Measurements from ENCODE around the gene C17orf67. TPM values are rescaled to one million over a fixed set of nuclear protein-coding genes. Genes with fewer than 3 reads are reported as not detected.

C17orf67 gene
- total and polyA plus RNA-seq, 2 of the 13 experiments (the other 11 are each of a cell fraction or from before 2014, with no cell fraction given) = 0.41 to 0.86 TPM

DNA sequence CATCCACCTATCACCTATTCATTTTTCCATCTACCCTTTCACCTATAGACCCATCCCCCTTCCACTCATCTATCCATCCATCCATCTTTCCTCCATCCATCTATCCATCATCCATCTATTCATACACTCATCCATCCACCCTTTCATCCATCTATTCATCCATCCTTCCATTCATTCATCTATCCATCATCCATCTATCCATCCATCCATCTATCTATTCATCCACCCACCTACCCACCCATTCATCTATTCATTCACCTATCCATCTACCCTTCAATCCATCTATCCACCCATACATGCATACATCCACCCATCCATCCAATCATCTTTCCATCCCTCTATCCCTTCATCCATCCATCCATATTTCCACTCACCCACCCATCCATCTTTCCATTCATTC, 63.3 kb downstream of the C17orf67 start (continued):
- TF ChIP-seq, protein P1, sequence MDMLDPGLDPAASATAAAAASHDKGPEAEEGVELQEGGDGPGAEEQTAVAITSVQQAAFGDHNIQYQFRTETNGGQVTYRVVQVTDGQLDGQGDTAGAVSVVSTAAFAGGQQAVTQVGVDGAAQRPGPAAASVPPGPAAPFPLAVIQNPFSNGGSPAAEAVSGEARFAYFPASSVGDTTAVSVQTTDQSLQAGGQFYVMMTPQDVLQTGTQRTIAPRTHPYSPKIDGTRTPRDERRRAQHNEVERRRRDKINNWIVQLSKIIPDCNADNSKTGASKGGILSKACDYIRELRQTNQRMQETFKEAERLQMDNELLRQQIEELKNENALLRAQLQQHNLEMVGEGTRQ (IDR thresholded peaks at IDR 0.05; ENCODE audit: low read depth, low read length) = no peak
- TF ChIP-seq, protein P1 (CRISPR knock-in tag; IDR thresholded peaks at IDR 0.05; ENCODE audit: borderline replicate concordance) = no peak
- TF ChIP-seq, protein P2, sequence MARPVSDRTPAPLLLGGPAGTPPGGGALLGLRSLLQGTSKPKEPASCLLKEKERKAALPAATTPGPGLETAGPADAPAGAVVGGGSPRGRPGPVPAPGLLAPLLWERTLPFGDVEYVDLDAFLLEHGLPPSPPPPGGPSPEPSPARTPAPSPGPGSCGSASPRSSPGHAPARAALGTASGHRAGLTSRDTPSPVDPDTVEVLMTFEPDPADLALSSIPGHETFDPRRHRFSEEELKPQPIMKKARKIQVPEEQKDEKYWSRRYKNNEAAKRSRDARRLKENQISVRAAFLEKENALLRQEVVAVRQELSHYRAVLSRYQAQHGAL (CRISPR knock-in tag; IDR thresholded peaks at IDR 0.05; ENCODE audit: not compliant biosample characterization) = no peak
- TF ChIP-seq, protein P3, sequence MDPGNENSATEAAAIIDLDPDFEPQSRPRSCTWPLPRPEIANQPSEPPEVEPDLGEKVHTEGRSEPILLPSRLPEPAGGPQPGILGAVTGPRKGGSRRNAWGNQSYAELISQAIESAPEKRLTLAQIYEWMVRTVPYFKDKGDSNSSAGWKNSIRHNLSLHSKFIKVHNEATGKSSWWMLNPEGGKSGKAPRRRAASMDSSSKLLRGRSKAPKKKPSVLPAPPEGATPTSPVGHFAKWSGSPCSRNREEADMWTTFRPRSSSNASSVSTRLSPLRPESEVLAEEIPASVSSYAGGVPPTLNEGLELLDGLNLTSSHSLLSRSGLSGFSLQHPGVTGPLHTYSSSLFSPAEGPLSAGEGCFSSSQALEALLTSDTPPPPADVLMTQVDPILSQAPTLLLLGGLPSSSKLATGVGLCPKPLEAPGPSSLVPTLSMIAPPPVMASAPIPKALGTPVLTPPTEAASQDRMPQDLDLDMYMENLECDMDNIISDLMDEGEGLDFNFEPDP (CRISPR knock-in tag; conservative IDR thresholded peaks at IDR 0.05) = no peak
- no peak for TF ChIP-seq ZFP1 (CRISPR knock-in tag; IDR thresholded peaks at IDR 0.05)
- no peak for TF ChIP-seq MED1 (CRISPR knock-in tag; IDR thresholded peaks at IDR 0.05)
- TF ChIP-seq ZBTB7A (CRISPR knock-in tag; IDR thresholded peaks at IDR 0.05) = no peak
- no peak for TF ChIP-seq ZNF274 (CRISPR knock-in tag; IDR thresholded peaks at IDR 0.05)
- TF ChIP-seq CBX1 (IDR thresholded peaks at IDR 0.05; ENCODE audit: low read depth) = no peak
- TF ChIP-seq GATAD1 (CRISPR knock-in tag; IDR thresholded peaks at IDR 0.05) = no peak
- TF ChIP-seq, protein P4, sequence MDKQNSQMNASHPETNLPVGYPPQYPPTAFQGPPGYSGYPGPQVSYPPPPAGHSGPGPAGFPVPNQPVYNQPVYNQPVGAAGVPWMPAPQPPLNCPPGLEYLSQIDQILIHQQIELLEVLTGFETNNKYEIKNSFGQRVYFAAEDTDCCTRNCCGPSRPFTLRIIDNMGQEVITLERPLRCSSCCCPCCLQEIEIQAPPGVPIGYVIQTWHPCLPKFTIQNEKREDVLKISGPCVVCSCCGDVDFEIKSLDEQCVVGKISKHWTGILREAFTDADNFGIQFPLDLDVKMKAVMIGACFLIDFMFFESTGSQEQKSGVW (CRISPR knock-in tag; IDR thresholded peaks at IDR 0.05; ENCODE audit: borderline replicate concordance) = no peak
- TF ChIP-seq ZNF441 (CRISPR knock-in tag; IDR thresholded peaks at IDR 0.05; ENCODE audit: borderline replicate concordance) = no peak
- 0 out of 2 replicates have a peak, but pooled peaks have one; percentile 12 for TF ChIP-seq FOXK2 (IDR thresholded peaks at IDR 0.05)
- TF ChIP-seq MEF2D (CRISPR knock-in tag; IDR thresholded peaks at IDR 0.05) = no peak
- 0 out of 2 replicates have a peak, but pooled peaks have one; percentile 18 for TF ChIP-seq FOXP1 (IDR thresholded peaks at IDR 0.05)
- TF ChIP-seq FOXP1 (CRISPR knock-in tag; IDR thresholded peaks at IDR 0.05) = no peak
- TF ChIP-seq, protein P5, sequence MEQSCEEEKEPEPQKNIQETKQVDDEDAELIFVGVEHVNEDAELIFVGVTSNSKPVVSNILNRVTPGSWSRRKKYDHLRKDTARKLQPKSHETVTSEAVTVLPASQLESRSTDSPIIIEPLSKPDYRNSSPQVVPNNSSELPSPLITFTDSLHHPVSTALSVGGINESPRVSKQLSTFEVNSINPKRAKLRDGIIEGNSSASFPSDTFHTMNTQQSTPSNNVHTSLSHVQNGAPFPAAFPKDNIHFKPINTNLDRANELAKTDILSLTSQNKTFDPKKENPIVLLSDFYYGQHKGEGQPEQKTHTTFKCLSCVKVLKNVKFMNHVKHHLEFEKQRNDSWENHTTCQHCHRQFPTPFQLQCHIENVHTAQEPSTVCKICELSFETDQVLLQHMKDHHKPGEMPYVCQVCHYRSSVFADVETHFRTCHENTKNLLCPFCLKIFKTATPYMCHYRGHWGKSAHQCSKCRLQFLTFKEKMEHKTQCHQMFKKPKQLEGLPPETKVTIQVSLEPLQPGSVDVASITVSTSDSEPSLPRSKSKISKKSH (CRISPR knock-in tag; IDR thresholded peaks at IDR 0.05; ENCODE audit: borderline replicate concordance) = no peak
- TF ChIP-seq EHMT2 (IDR thresholded peaks at IDR 0.05; ENCODE audit: borderline replicate concordance, low read depth, low read length) = no peak
